CD4-positive, alpha-beta memory T cell (primary cell): Measurements from ENCODE around the gene AKAP6. TPM values are rescaled to one million over a fixed set of nuclear protein-coding genes. Genes with fewer than 3 reads are reported as not detected.

Experiments
- CTCF ChIA-PET: fragments of 350-600 bp; sonication (Branson Sonifier 250); formaldehyde crosslinking; loops from one replicate; lab custom pipeline; 2021; ENCODE audit warnings: inconsistent platforms; ENCODE audit not compliant: partially characterized antibody; lab: Charles Lee
- POLR2A ChIA-PET: fragments of 350-600 bp; sonication (Branson Sonifier 250); formaldehyde crosslinking; loops from one replicate; lab custom pipeline; 2021; ENCODE audit not compliant: partially characterized antibody; lab: Charles Lee
- DNase-seq, 5 donors: peaks; one replicate each; pipeline versions ENCODE4 v3.0.0 to v3.0.0-alpha.2; 2020 to 2022; ENCODE audit warnings: mixed read lengths in 1 of 5
- H3K27ac ChIP-seq: one replicate; pipeline ENCODE4 v1.7.0; 2013; ENCODE audit warnings: low read depth, low read length
- H3K27me3 ChIP-seq: 2 replicates; pipeline ENCODE4 v1.7.0; 2013; ENCODE audit warnings: mild to moderate bottlenecking, low read length, moderate library complexity; ENCODE audit not compliant: insufficient read depth
- H3K36me3 ChIP-seq: 2 replicates; pipeline ENCODE4 v1.7.0; 2013; ENCODE audit warnings: mild to moderate bottlenecking, low read length, moderate library complexity; ENCODE audit not compliant: insufficient read depth
- H3K4me1 ChIP-seq: 2 replicates; pipeline ENCODE4 v1.7.0; 2013; ENCODE audit warnings: mild to moderate bottlenecking, low read length, moderate library complexity; ENCODE audit not compliant: insufficient read depth
- H3K4me3 ChIP-seq, 2 donors: one replicate each; pipeline ENCODE4 v1.7.0; 2013; ENCODE audit warnings: low read length in 2 of 2, mild to moderate bottlenecking in 1 of 2
- H3K9me3 ChIP-seq, 2 donors: one replicate each; pipeline ENCODE4 v1.7.0; 2013; ENCODE audit warnings: low read length in 2 of 2, control low read depth in 1 of 2; ENCODE audit not compliant: control insufficient read depth in 1 of 2
- H3K27ac Mint-ChIP-seq, 7 donors: one replicate each; pipeline ENCODE4 v1.8.0; 2020 to 2021; ENCODE audit warnings: mixed read lengths in 7 of 7, mild to moderate bottlenecking in 6 of 7, inconsistent platforms in 3 of 7, moderate library complexity in 3 of 7
- H3K27me3 Mint-ChIP-seq, 2 donors: one replicate each; pipeline ENCODE4 v1.8.0; 2020 to 2021; ENCODE audit warnings: mixed read lengths in 2 of 2
- H3K36me3 Mint-ChIP-seq, 2 donors: one replicate each; pipeline ENCODE4 v1.8.0; 2020 to 2021; ENCODE audit warnings: mixed read lengths in 2 of 2, inconsistent platforms in 1 of 2, mild to moderate bottlenecking in 1 of 2
- H3K4me1 Mint-ChIP-seq, 4 donors: one replicate each; pipeline ENCODE4 v1.8.0; 2020 to 2021; ENCODE audit warnings: mixed read lengths in 4 of 4, mild to moderate bottlenecking in 1 of 4
- H3K4me3 Mint-ChIP-seq, 8 donors: one replicate each; pipeline ENCODE4 v1.8.0; 2020 to 2021; ENCODE audit warnings: mixed read lengths in 8 of 8, mild to moderate bottlenecking in 7 of 8, moderate library complexity in 6 of 8, inconsistent platforms in 3 of 8
- H3K9me3 Mint-ChIP-seq, 8 donors: one replicate each; pipeline ENCODE4 v1.8.0; 2020 to 2021; ENCODE audit warnings: mixed read lengths in 8 of 8, mild to moderate bottlenecking in 5 of 8, inconsistent platforms in 3 of 8, moderate library complexity in 1 of 8
- intact Hi-C: fragments of 100-400 bp; cut with micrococcal nuclease; formaldehyde crosslinking; loops from one replicate; pipeline ENCODE4 v1.15.1; 2023
- polyA plus RNA-seq, 2 donors: library from polyadenylated mRNA; unstranded; fragments of 300-500 nt; fragmentation: Illumina TruSeq; gene quantifications; one replicate each; pipeline ENCODE4 v1.2.3, GENCODE V29; 2021
- total RNA-seq, 2 experiments: library from RNA; stranded (reverse); gene quantifications; one replicate each; pipeline ENCODE4 v1.2.3, GENCODE V29; 2021

AKAP6 gene
- total and polyA plus RNA-seq, 4 experiments from 2014 or later, result 0.98 to 4.4 (median 3.7) TPM; not detected in 1

GRCh38 chr14:32602699-32603098 is 273.6 kb downstream of the AKAP6 start:
- DNase-seq, result no peak
- Mint-ChIP-seq H3K27me3 (peaks cover 0 to 2% of the 10 kb centered on the region in 2 donors), H3K27ac (no peak overlapping the region), H3K36me3 (no peaks in the 10 kb centered on the region), H3K4me3 (no peak overlapping the region), H3K4me1 (no peaks in the 10 kb centered on the region), H3K9me3 (no peaks in the 10 kb centered on the region)
- ChIA-PET POLR2A (no interaction called here), CTCF (interaction anchor here (1.5 kb wide), 1 partner anchor 18 kb away, joined by 5 read pairs; no protein-coding TSS in a partner anchor)
- H3K27ac ChIP-seq, result no peak overlapping the region
- intact Hi-C loops, result no loop called here
- no peaks in the 10 kb centered on the region for H3K27me3 ChIP-seq
- H3K9me3 ChIP-seq, result no peaks in the 10 kb centered on the region
- no peaks in the 10 kb centered on the region for H3K36me3 ChIP-seq
- H3K4me1 ChIP-seq, result no peaks in the 10 kb centered on the region
- H3K4me3 ChIP-seq, result no peak overlapping the region

DNA sequence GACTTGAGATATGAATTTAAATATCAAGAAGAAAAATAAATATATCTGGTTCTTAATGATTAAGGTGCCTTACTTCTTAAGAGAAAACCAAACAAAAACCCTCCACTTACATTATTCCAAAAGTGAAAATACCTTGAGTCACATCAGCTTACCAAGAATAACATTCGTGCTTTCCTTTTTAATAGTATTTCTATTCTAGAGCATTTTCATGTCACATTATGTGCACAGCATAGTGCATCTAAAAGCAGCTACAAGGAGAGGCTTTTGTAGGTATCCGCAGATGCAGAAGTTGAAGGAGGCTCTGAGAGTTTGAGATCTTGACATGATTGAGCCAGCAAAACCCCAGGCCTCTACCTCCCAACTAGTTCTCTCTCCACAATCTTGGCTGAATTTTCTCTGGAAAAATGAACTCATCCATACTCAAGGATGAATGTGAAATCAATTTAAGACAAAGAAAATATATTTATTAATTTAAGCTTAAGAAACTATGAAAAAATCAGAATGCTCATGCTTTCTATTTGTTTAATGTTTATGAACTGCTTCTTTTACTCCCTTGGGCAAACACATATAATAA is 275.0 kb downstream of the AKAP6 start:
- Mint-ChIP-seq H3K27ac (no peak overlapping the region), H3K4me1 (no peaks in the 10 kb centered on the region), H3K27me3 (peaks cover 0 to 2% of the 10 kb centered on the region in 2 donors), H3K36me3 (no peaks in the 10 kb centered on the region), H3K9me3 (no peaks in the 10 kb centered on the region), H3K4me3 (no peak overlapping the region)
- Histone ChIP-seq H3K4me1 (no peaks in the 10 kb centered on the region), H3K27me3 (no peaks in the 10 kb centered on the region), H3K4me3 (no peak overlapping the region), H3K9me3 (no peaks in the 10 kb centered on the region), H3K36me3 (no peaks in the 10 kb centered on the region), H3K27ac (no peak overlapping the region)
- intact Hi-C loops, result no loop called here
- DNase-seq, result no peak
- ChIA-PET POLR2A (no interaction called here), CTCF (no interaction called here)

DNA sequence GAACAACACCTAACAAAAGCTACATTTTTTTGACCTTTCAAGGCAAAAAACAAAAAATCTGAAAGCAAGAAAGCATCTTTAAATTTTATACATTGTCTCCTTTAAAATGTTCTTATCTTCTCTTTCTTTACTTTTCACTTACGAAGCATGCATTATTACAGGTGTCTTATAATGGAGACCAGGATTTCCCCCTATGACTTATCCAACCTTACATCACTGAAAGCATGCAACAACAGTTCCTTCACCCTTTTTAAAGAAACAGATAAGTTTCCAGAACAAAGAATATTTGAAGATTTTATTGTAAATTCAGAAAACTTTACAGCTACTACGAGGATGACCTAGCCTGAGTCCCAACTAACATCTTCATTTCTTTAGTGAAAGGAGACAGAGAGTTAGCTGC is 277.2 kb downstream of the AKAP6 start:
- Mint-ChIP-seq H3K9me3 (no peaks in the 10 kb centered on the region), H3K27ac (no peak overlapping the region), H3K4me3 (no peak overlapping the region), H3K27me3 (peaks cover 0 to 2% of the 10 kb centered on the region in 2 donors), H3K36me3 (no peaks in the 10 kb centered on the region), H3K4me1 (no peaks in the 10 kb centered on the region)
- Histone ChIP-seq H3K4me1 (no peaks in the 10 kb centered on the region), H3K27ac (no peak overlapping the region), H3K9me3 (no peaks in the 10 kb centered on the region), H3K36me3 (no peaks in the 10 kb centered on the region), H3K4me3 (no peak overlapping the region), H3K27me3 (no peaks in the 10 kb centered on the region)
- no peak for DNase-seq
- intact Hi-C loops, result no loop called here
- ChIA-PET CTCF (interaction anchor here (1.2 kb wide), 1 partner anchor 13 kb away, joined by 3 read pairs; no protein-coding TSS in a partner anchor), POLR2A (no interaction called here)

- no peaks in the 10 kb centered on the region for H3K27me3 ChIP-seq
- H3K9me3 ChIP-seq, result no peaks in the 10 kb centered on the region
- intact Hi-C loops, result no loop called here
- H3K4me3 ChIP-seq, result no peak overlapping the region
- CTCF ChIA-PET, result no interaction called here
- no peak for DNase-seq
- no peaks in the 10 kb centered on the region for H3K4me1 ChIP-seq
- H3K27ac Mint-ChIP-seq, result no peak overlapping the region
- H3K9me3 Mint-ChIP-seq, result no peaks in the 10 kb centered on the region
- no peak overlapping the region for H3K27ac ChIP-seq
- H3K27me3 Mint-ChIP-seq, result peaks cover 0 to 2% of the 10 kb centered on the region in 2 donors
- no peak overlapping the region for H3K4me3 Mint-ChIP-seq
- no peaks in the 10 kb centered on the region for H3K4me1 Mint-ChIP-seq
- H3K36me3 Mint-ChIP-seq, result no peaks in the 10 kb centered on the region
- POLR2A ChIA-PET, result no interaction called here
- no peaks in the 10 kb centered on the region for H3K36me3 ChIP-seq
These were observed 278.3 kb downstream of the AKAP6 start for GRCh38 chr14:32607399-32607798.

- Mint-ChIP-seq H3K4me1 (no peaks in the 10 kb centered on the region), H3K9me3 (no peaks in the 10 kb centered on the region), H3K36me3 (no peaks in the 10 kb centered on the region), H3K4me3 (no peak overlapping the region), H3K27me3 (peaks cover 0 to 2% of the 10 kb centered on the region in 2 donors), H3K27ac (no peak overlapping the region)
- no peaks in the 10 kb centered on the region for H3K9me3 ChIP-seq
- H3K4me1 ChIP-seq, result no peaks in the 10 kb centered on the region
- H3K36me3 ChIP-seq, result no peaks in the 10 kb centered on the region
- H3K27ac ChIP-seq, result no peak overlapping the region
- H3K4me3 ChIP-seq, result no peak overlapping the region
- ChIA-PET CTCF (interaction anchor here (0.9 kb wide), 1 partner anchor 32 kb away, joined by 3 read pairs; no protein-coding TSS in a partner anchor), POLR2A (no interaction called here)
- no peak for DNase-seq
- H3K27me3 ChIP-seq, result no peaks in the 10 kb centered on the region
- intact Hi-C loops, result no loop called here
These were observed 279.8 kb downstream of the AKAP6 start for GRCh38 chr14:32608857-32609256.

DNA sequence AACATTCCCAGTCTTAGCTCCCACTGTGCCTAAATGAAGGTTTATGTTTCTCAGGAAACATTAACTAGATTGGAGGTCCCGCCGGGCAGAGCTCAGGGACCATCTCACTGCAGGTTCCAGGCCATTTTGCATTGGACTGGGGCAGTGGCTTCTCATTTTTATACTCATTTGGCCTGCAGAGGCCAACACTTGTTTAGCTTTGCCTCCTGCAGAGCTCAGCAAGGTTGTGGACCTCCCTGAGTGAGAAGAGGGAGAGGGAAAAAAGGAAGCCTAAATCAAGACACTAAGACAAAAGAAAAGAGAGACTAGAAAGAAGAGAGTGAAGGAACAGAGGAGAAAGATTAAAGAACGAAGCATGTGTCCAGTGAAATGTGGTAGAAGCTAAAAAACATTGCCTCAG is 280.3 kb downstream of the AKAP6 start:
- Mint-ChIP-seq H3K27me3 (peaks cover 0 to 2% of the 10 kb centered on the region in 2 donors), H3K36me3 (no peaks in the 10 kb centered on the region), H3K4me3 (no peak overlapping the region), H3K9me3 (no peaks in the 10 kb centered on the region), H3K27ac (no peak overlapping the region), H3K4me1 (no peaks in the 10 kb centered on the region)
- H3K27me3 ChIP-seq, result no peaks in the 10 kb centered on the region
- H3K4me3 ChIP-seq, result no peak overlapping the region
- intact Hi-C loops, result no loop called here
- H3K4me1 ChIP-seq, result no peaks in the 10 kb centered on the region
- CTCF ChIA-PET, result no interaction called here
- no peak for DNase-seq
- H3K27ac ChIP-seq, result no peak overlapping the region
- H3K9me3 ChIP-seq, result no peaks in the 10 kb centered on the region
- POLR2A ChIA-PET, result no interaction called here
- H3K36me3 ChIP-seq, result no peaks in the 10 kb centered on the region

DNA sequence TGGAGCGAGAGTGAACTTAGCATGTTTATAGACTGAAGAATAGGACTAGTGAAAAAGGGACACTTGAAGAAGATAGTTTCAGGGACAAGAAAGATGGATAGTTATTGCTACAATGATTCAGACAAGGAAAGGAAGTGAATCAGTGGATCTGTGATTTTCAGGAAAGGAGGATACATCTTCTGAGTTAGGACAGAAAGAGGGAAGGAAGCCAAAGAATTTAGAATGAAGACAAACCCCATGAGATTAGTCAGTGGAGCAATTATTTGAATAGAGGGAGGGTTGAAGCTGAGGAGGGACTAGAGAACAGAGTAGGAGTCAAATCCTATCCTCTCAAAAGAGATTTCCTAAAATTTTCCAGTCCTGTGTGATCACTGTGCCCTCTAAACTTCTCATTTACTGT is 282.7 kb downstream of the AKAP6 start:
- Histone ChIP-seq H3K27ac (no peak overlapping the region), H3K36me3 (no peaks in the 10 kb centered on the region), H3K9me3 (no peaks in the 10 kb centered on the region), H3K27me3 (no peaks in the 10 kb centered on the region), H3K4me3 (no peak overlapping the region), H3K4me1 (no peaks in the 10 kb centered on the region)
- Mint-ChIP-seq H3K36me3 (no peaks in the 10 kb centered on the region), H3K4me3 (no peak overlapping the region), H3K9me3 (no peaks in the 10 kb centered on the region), H3K27ac (no peak overlapping the region), H3K4me1 (no peaks in the 10 kb centered on the region), H3K27me3 (peaks cover 0 to 2% of the 10 kb centered on the region in 2 donors)
- intact Hi-C loops, result no loop called here
- no peak for DNase-seq
- CTCF ChIA-PET, result no interaction called here
- POLR2A ChIA-PET, result no interaction called here
